Nephron progenitor cell (in vitro differentiated cells): ENCODE measurements around the gene CMTM7.
A peak's percentile ranks its signal among the peaks of the same experiment; 100 is the strongest.

Experiments used
- DNase-seq: peaks from one replicate; pipeline ENCODE4 v3.0.0; 2021
- H3K27ac Mint-ChIP-seq: 2 replicates; pipeline ENCODE4 v1.8.0; 2021; ENCODE audit warnings: mild to moderate bottlenecking, moderate library complexity, mixed read lengths
- H3K27me3 Mint-ChIP-seq: 2 replicates; pipeline ENCODE4 v1.8.0; 2021; ENCODE audit warnings: mild to moderate bottlenecking, low read depth, mixed read lengths; ENCODE audit not compliant: poor library complexity
- H3K36me3 Mint-ChIP-seq: 2 replicates; pipeline ENCODE4 v1.8.0; 2021; ENCODE audit warnings: low read depth, mixed read lengths
- H3K4me1 Mint-ChIP-seq: 2 replicates; pipeline ENCODE4 v1.8.0; 2021; ENCODE audit warnings: mixed read lengths
- H3K4me3 Mint-ChIP-seq: 2 replicates; pipeline ENCODE4 v1.8.0; 2021; ENCODE audit warnings: mild to moderate bottlenecking, moderate library complexity, mixed read lengths
- H3K9me3 Mint-ChIP-seq: 2 replicates; pipeline ENCODE4 v1.8.0; 2021; ENCODE audit warnings: mild to moderate bottlenecking, moderate library complexity, mixed read lengths
- CTCF ChIP-seq: fragments of 200-600 bp; sonication (generic); IDR thresholded peaks from 2 replicates; pipeline ENCODE4 v1.5.0; 2021; ENCODE audit warnings: antibody characterized with exemption

CMTM7 gene

GRCh38 chr3:32374788-32375595 is 16.7 kb upstream of the CMTM7 start:
- H3K4me3 Mint-ChIP-seq: peak overlapping the region; percentile 16
- H3K9me3 Mint-ChIP-seq: no peaks in the 10 kb centered on the region
- DNase-seq: peak; percentile 64
- peaks cover 42% of the 10 kb centered on the region for H3K4me1 Mint-ChIP-seq
- peaks cover 5% of the 10 kb centered on the region for H3K27me3 Mint-ChIP-seq
- peaks cover 3% of the 10 kb centered on the region for H3K36me3 Mint-ChIP-seq
- peak; percentile 59 for TF ChIP-seq CTCF
- H3K27ac Mint-ChIP-seq: peak overlapping the region; percentile 69

GRCh38 chr3:32375596-32375930 is 16.1 kb upstream of the CMTM7 start:
- Mint-ChIP-seq H3K27ac (no peak overlapping the region), H3K4me3 (no peak overlapping the region), H3K9me3 (no peaks in the 10 kb centered on the region), H3K27me3 (peaks cover 5% of the 10 kb centered on the region), H3K4me1 (peaks cover 47% of the 10 kb centered on the region), H3K36me3 (no peaks in the 10 kb centered on the region)
- no peak for DNase-seq
- no peak for TF ChIP-seq CTCF

- no peak for DNase-seq
- H3K4me3 Mint-ChIP-seq: no peak overlapping the region
- TF ChIP-seq CTCF: no peak
- H3K4me1 Mint-ChIP-seq: peaks cover 53% of the 10 kb centered on the region
- no peaks in the 10 kb centered on the region for H3K36me3 Mint-ChIP-seq
- H3K27me3 Mint-ChIP-seq: peaks cover 5% of the 10 kb centered on the region
- no peak overlapping the region for H3K27ac Mint-ChIP-seq
- H3K9me3 Mint-ChIP-seq: no peaks in the 10 kb centered on the region
These were observed 15.5 kb upstream of the CMTM7 start for GRCh38 chr3:32376115-32376514.

- TF ChIP-seq CTCF: no peak
- no peak overlapping the region for H3K27ac Mint-ChIP-seq
- H3K4me1 Mint-ChIP-seq: peaks cover 50% of the 10 kb centered on the region
- H3K4me3 Mint-ChIP-seq: no peak overlapping the region
- no peaks in the 10 kb centered on the region for H3K9me3 Mint-ChIP-seq
- no peak for DNase-seq
- no peaks in the 10 kb centered on the region for H3K36me3 Mint-ChIP-seq
- peaks cover 5% of the 10 kb centered on the region for H3K27me3 Mint-ChIP-seq
These were observed 11.7 kb upstream of the CMTM7 start for GRCh38 chr3:32379831-32380500.

GRCh38 chr3:32381922-32382321 is 9.7 kb upstream of the CMTM7 start:
- no peak for DNase-seq
- peaks cover 54% of the 10 kb centered on the region for H3K4me1 Mint-ChIP-seq
- peaks cover 5% of the 10 kb centered on the region for H3K27me3 Mint-ChIP-seq
- TF ChIP-seq CTCF: no peak
- H3K4me3 Mint-ChIP-seq: no peak overlapping the region
- no peak overlapping the region for H3K27ac Mint-ChIP-seq
- no peaks in the 10 kb centered on the region for H3K36me3 Mint-ChIP-seq
- no peaks in the 10 kb centered on the region for H3K9me3 Mint-ChIP-seq
